C4-2B (cell line): ENCODE results near the gene TEX29.

ENCODE experiments used
- CTCF ChIP-seq: fragments of 450-650 bp; conservative IDR thresholded peaks from 2 replicates; pipeline ENCODE4 v1.5.1; 2017; ENCODE audit warnings: mild to moderate bottlenecking
- ZFX ChIP-seq: fragments of 450-650 bp; IDR thresholded peaks from 2 replicates; pipeline ENCODE4 v1.6.1; 2017

GRCh38 chr13:111286749-111287148 lies 33.7 kb upstream of the TEX29 start:
- TF ChIP-seq CTCF (no peak), ZFX (no peak)
